Thoracic aorta (tissue), 2 donors: Measurements from ENCODE around the gene PYROXD2. TPM values are rescaled to one million over a fixed set of nuclear protein-coding genes. Genes with fewer than 3 reads are reported as not detected.

ENCODE experiments used
- ATAC-seq: fragments of 150-250 bp; one replicate; pipeline ENCODE4 v1.8.0; 2017; ENCODE audit warnings: low read depth; ENCODE audit not compliant: insufficient number of reproducible peaks, low FRiP score
- DNase-seq: peaks from one replicate; pipeline ENCODE4 v3.0.0-alpha.2; 2020; ENCODE audit warnings: low spot score
- H3K27ac ChIP-seq, 2 donors: fragments of 200-600 bp; sonication (generic); 1 replicate in 1 of 2; 2 replicates in 1 of 2; pipeline ENCODE4 v1.5.1; 2016; ENCODE audit warnings: mild to moderate bottlenecking in 2 of 2, moderate library complexity in 2 of 2
- H3K27me3 ChIP-seq: fragments of 200-600 bp; sonication (generic); replicated peaks from 2 replicates; pipeline ENCODE4 v1.6.0; 2016; ENCODE audit warnings: mild to moderate bottlenecking; ENCODE audit not compliant: insufficient read depth
- H3K36me3 ChIP-seq: fragments of 200-600 bp; sonication (generic); one replicate; pipeline ENCODE4 v1.5.1; 2016
- H3K4me1 ChIP-seq, 2 donors: fragments of 200-600 bp; sonication (generic); 1 replicate in 1 of 2; 2 replicates in 1 of 2; pipeline versions ENCODE4 v1.5.1 to v1.6.0; 2016; ENCODE audit warnings: low read depth in 2 of 2, mild to moderate bottlenecking in 1 of 2; ENCODE audit not compliant: control insufficient read depth in 1 of 2
- H3K4me3 ChIP-seq: fragments of 200-600 bp; sonication (generic); 2 replicates; pipeline ENCODE4 v1.5.1; 2016; ENCODE audit warnings: mild to moderate bottlenecking
- H3K9me3 ChIP-seq: fragments of 200-600 bp; sonication (generic); 2 replicates; pipeline ENCODE4 v1.5.1; 2016
- CTCF ChIP-seq: fragments of 200-600 bp; sonication (generic); IDR thresholded peaks from one replicate; pipeline ENCODE4 v1.5.1; 2019; ENCODE audit warnings: antibody characterized with exemption
- total RNA-seq, 2 donors: library from RNA; depleted of rRNA; stranded (reverse); fragments of >200 nt; gene quantifications; one replicate each; pipeline versions ENCODE4 v1.1.0 to v1.2.3, GENCODE V29; 2016

PYROXD2 gene
- total RNA-seq, 2 donors from 2014 or later: 6.3 to 9.3 TPM

- Histone ChIP-seq H3K27me3 (no peaks in the 10 kb centered on the region), H3K9me3 (no peaks in the 10 kb centered on the region), H3K4me3 (no peak overlapping the region), H3K4me1 (peaks cover 0 to 16% of the 10 kb centered on the region in 2 donors), H3K36me3 (no peaks in the 10 kb centered on the region), H3K27ac (no peak overlapping the region)
- no peak for TF ChIP-seq CTCF
- DNase-seq: no peak
- ATAC-seq: no peak
These were observed 44.1 kb upstream of the PYROXD2 start for GRCh38 chr10:98458809-98459784.

- H3K4me1 ChIP-seq: peaks cover 0 to 16% of the 10 kb centered on the region in 2 donors
- no peak for TF ChIP-seq CTCF
- H3K36me3 ChIP-seq: no peaks in the 10 kb centered on the region
- no peak overlapping the region for H3K27ac ChIP-seq
- no peak overlapping the region for H3K4me3 ChIP-seq
- no peaks in the 10 kb centered on the region for H3K27me3 ChIP-seq
- ATAC-seq (no peak), DNase-seq (no peak)
- no peaks in the 10 kb centered on the region for H3K9me3 ChIP-seq
These were observed 42.7 kb upstream of the PYROXD2 start for GRCh38 chr10:98457721-98458120.

GRCh38 chr10:98456686-98457482, 41.9 kb upstream of the PYROXD2 start:
- TF ChIP-seq CTCF: no peak
- H3K9me3 ChIP-seq: no peaks in the 10 kb centered on the region
- H3K36me3 ChIP-seq: no peaks in the 10 kb centered on the region
- H3K4me3 ChIP-seq: no peak overlapping the region
- peaks cover 0 to 16% of the 10 kb centered on the region in 2 donors for H3K4me1 ChIP-seq
- ATAC-seq (no peak), DNase-seq (no peak)
- H3K27me3 ChIP-seq: no peaks in the 10 kb centered on the region
- H3K27ac ChIP-seq: no peak overlapping the region

- Histone ChIP-seq H3K27ac (no peak overlapping the region), H3K9me3 (no peaks in the 10 kb centered on the region), H3K4me1 (peaks cover 0 to 12% of the 10 kb centered on the region in 2 donors), H3K27me3 (no peaks in the 10 kb centered on the region), H3K4me3 (no peak overlapping the region), H3K36me3 (no peaks in the 10 kb centered on the region)
- TF ChIP-seq CTCF: no peak
- no peak for ATAC-seq
- no peak for DNase-seq
These were observed 41.1 kb upstream of the PYROXD2 start for GRCh38 chr10:98456043-98456570.

GRCh38 chr10:98453729-98454128, 38.7 kb upstream of the PYROXD2 start:
- ATAC-seq (no peak), DNase-seq (no peak)
- no peak overlapping the region for H3K27ac ChIP-seq
- TF ChIP-seq CTCF: no peak
- H3K36me3 ChIP-seq: no peaks in the 10 kb centered on the region
- H3K27me3 ChIP-seq: no peaks in the 10 kb centered on the region
- H3K9me3 ChIP-seq: no peaks in the 10 kb centered on the region
- H3K4me1 ChIP-seq: no peaks in the 10 kb centered on the region
- no peak overlapping the region for H3K4me3 ChIP-seq
